HG02852 (cell line): ENCODE data around the gene TNFRSF25.

Experiments used
- ATAC-seq: cut with Tn5 transposase; IDR thresholded peaks from one replicate; pipeline ENCODE4 v1.9.1; 2021; ENCODE audit warnings: mild to moderate bottlenecking, moderate library complexity; ENCODE audit not compliant: unreplicated experiment

Gene TNFRSF25

DNA sequence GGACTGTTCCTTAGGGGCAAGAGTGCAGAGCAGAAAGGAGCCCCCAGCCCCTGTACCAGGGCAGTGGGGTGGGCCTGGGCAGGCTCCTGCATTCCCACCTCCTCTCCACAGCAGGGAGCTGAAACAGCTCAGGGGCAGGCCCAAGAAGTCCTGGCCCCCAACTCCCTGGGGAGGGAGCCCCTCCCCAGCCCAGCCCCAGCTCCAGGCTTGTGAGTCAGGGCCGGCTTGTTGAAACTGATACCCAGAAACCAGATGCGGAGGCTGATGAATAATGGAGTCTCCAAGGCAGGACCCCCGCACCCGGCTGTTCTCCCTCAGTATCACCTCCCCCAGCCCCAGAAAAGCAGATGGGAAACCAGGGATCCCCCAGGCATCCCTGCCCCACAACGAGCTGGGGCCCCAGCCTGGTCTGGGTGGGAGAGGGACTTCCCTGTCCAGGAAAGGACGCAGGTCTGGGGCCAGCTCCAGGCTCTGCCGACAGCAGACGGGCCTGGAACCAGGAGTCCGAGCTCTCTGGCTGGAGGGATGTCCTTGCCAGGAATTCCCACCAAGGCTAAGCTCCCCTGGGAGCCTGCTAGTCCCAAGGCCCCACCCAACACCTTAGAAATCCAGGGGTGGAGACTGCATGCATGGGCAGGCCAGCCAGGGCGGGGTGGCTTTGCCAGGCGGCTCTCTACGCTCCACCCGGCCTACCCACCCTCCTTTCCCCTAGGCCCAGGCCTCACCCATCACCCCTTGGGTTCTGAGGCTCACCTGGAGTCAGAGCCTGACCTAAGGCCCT lies 22.8 kb upstream of the TNFRSF25 start:
- ATAC-seq = no peak

- ATAC-seq = no peak
Observed at GRCh38 chr1:6487804-6488484, 22.0 kb upstream of the TNFRSF25 start.

- no peak for ATAC-seq
Observed at GRCh38 chr1:6486433-6487011, 20.5 kb upstream of the TNFRSF25 start.

DNA sequence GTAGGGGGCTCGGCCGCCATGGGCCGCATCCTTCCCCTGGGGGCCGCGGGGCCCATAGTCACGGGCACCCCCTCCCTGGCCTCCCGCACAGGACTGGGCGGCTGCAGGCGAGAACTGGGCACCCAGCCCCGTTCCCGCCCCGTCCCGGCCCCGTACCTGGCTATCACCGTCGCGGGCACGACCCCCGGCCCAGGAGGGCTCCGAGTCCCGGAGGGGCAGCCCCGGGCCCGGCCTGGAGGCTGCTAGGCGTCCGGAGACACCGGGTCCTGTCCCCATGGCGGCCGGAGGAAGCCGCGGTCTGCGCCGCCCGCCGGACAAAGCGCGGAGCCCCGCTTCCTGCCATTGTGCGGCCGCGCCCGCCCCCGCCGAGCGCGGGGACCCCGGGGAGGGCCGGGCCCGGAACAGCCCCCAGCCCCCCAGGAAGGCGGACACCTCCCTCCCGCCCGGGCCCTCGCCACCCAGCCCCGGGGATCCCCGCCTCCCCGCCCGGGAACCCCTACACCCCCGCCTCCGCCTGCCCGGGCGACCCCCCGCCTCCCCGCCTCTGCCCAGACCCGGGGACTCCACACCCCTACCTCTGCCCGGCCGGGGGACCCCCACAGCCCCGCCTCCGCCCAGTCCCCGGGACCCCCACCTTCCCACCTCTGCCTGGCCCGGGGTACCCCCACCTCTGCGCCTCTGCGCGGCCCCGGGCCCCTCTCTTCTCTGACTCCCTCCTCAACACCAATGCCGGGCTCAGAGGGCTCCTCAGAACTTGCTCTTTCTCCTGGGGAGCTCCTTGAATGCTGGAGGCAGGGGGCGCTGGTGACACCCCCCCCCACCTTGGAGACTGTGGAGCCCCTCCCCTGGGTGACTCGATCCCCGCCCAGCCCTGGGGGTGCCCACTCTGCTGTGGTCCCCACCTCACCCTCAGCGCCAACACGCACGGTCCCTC lies 19.5 kb upstream of the TNFRSF25 start:
- no peak for ATAC-seq

- ATAC-seq = no peak
Observed at GRCh38 chr1:6484826-6485167, 18.8 kb upstream of the TNFRSF25 start.

GRCh38 chr1:6483761-6484117 lies 17.8 kb upstream of the TNFRSF25 start:
- ATAC-seq = no peak

DNA sequence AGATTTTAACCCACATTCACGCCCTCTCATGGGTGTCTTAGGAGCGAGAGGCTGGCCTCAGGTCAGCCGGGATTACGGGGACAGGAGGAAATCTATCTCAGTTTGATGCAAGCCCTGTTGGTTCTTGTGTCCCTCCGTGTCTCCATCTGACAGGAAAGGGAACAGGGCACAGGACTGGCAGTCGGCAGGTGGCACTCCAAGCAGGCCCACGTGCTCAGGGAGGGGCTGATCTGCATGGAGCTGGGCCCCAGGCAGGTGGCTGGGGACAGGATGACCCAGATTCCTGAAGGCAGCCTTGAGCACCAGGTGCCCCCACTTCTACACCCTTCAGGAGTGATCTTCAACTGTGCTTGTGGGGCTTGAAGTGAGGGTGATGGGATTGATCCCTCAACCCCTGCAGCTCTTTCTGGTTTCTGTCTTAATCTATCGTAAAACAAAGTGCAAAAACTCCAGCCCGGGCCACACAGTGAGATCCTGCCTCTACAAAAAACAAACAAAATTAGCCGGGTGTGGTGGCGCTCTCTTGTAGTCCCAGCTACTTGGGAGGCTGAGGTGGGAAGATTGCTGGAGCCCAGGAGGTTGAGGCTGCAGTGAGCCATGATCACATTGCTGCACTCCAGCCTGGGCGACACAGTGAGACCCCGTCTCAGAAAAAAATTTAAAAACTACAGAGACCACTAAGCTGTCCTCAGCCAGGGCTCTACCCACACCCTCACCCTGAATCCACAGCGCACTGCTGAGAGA lies 17.2 kb upstream of the TNFRSF25 start:
- no peak for ATAC-seq

DNA sequence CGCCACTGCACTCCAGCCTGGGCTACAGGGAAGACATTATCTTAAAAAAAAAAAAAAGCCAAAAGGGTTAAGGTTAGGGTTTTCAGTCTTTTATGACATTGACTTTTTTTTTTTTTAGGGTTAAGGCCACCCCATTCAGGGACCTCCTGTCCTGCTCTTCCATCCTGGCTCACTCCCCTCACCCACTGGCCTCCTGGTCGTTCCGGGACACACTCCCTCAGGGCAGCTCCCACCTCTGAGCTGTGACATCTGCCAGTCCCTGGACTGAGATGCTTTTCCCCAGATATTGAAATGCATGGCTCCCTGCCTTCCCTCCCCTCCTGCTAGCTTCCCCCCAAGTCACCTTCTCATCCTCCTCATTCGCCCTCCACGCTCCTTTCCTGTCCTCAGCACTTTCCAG lies 15.8 kb upstream of the TNFRSF25 start:
- no peak for ATAC-seq

DNA sequence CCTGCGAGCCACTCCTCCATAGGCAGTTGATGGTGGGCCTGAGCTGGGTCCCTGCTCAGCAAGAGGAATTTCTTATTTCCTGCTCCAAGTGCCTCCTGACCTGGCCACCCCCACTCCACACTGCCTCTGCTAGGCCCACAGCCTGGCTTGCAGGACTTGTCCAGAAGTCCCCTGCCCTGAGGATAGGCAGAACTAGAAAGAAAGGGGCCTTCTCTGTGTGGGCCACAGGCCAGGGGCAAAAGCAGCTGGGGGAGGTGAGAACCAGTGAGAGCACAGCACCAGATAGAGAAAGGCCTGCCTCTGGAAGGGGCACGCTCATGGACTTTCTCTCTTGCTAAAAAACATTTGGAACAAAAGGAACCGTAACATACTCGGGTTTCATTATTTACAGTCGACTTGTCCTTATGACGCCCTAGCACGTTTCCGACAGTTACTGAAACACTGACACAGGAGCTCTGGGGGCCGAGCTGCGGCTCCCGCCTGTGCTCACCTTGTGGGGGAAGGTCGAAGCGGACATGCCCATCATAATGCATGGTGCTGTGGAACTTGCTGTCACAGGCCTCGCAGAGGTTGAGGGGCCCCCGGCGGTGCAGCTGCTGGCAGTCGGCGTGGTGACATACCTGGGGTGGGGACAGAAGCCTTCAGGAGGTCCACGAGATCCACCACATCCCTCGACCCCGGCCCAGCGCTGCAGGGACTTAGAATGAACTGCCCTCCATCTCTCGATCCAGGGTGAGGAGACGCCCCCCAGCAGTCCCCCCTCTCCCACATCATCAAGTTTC lies 11.3 kb upstream of the TNFRSF25 start:
- ATAC-seq = no peak

DNA sequence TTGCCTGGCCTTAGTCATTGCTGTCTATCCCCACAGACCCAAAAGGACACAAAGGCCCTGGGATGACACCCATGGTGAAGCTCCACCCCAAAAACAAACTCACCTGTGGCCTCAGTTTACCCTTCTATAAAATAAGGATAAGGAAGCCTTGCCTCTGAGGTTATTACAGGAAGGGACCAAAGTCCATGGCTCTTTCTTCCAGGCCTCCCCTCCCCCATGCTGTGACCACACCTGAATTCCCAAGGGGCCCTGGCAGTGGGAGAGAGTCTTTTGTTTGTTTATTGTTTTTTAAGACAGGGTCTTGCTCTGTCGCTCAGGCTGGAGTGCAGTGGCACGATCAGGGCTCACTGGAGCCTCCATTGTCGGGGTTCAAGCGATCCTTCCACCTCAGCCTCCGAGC lies 10.5 kb upstream of the TNFRSF25 start:
- no peak for ATAC-seq

DNA sequence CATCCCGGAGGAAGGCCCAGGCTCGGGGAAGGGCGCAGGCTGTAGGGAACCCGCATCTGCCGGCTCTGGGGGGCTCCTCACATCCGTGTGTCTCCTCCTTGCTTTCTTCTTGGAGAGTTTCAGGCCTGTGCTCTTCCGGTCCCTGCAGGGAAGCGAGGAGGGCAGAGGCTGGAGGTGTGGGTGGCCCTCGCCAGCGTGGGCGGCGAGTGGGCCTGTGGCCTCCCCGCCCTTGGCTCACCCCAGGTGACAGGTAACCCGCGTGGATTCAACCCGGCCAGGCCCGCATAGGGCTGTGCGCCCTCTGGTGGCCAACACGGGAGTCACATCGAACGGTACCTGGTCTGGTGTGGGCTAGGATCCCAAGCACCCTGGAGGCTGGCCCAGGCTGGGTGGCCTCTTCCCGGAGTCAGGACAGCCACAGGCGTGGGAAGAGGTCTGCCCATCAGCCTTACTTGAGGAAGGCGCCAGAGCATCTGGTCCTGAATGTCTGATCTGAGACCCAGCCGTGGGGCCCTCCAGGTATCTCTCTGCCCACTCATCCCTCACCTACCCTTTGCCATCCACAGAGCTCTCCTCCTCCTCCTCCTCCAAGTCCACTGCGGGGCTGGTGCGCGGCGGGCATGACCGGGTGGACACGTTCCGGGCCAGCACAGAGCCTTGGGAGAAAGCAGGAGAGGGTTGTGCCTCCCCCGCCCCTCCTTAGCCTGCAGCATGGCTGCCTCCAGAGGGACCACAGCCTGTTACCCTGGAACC lies 9.6 kb upstream of the TNFRSF25 start:
- ATAC-seq = no peak

DNA sequence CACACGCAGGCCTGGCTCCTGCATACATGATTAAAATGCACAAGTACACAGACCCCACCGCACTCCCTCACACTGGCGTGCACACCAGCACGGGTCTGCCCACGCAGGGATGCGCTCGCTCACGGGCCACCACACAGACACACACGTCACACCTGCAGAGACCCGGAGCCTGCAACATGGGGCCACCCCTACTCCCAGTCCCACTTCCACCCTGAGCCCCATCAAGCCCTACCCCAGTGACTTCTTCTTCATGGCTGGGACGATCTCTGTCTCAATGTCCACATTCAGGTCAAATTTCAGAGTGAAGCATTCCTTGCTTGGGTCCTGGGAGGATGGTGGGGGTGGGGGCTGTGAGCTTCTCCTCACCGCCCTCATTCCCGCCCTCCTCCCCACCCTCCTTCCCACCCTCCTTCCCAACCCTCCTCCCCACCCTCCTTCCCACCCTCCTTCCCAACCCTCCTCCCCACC lies 8.9 kb upstream of the TNFRSF25 start:
- ATAC-seq = no peak

- ATAC-seq = no peak
Observed at GRCh38 chr1:6473974-6474814, 8.2 kb upstream of the TNFRSF25 start.

GRCh38 chr1:6473156-6473555 lies 7.2 kb upstream of the TNFRSF25 start:
- no peak for ATAC-seq

DNA sequence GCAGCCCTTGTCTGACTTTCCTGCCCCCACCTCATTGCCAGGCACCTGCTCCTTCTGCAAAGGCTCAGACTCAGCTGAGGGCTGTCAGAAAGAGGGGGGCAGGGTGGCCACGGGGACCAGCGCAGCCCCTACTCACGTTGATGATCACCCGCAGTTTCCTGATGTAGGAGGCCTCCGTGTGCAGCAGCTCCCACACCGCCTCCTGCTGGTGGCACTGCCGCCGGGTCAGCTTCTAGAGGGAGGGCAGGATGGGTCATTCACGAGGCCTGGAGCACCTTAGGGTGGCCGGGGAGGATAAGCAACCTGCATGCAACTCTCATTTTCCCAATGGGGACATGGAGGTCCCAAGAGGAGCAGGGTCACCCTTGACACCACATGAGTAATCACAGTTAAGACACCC lies 6.4 kb upstream of the TNFRSF25 start:
- ATAC-seq = no peak

DNA sequence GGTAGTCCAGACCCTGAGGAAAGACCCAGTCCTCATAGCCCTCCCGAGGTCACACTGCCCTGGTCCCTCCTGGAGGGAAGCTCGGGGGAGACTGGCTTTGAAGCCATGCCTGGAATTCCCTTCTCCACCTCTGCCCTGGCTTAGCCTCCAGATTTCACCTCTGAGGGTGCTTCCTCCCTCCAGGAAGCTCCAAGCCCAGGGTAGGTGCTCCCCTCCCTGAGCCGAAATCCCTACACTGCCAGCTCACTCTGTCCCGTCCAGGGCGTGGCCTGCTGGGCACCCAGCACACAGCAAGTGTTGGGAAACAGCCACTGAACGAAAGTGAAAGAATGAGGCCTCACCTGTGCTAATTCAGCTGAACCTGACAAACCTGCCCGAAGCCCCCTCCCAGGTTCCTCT lies 6.0 kb upstream of the TNFRSF25 start:
- ATAC-seq = no peak

DNA sequence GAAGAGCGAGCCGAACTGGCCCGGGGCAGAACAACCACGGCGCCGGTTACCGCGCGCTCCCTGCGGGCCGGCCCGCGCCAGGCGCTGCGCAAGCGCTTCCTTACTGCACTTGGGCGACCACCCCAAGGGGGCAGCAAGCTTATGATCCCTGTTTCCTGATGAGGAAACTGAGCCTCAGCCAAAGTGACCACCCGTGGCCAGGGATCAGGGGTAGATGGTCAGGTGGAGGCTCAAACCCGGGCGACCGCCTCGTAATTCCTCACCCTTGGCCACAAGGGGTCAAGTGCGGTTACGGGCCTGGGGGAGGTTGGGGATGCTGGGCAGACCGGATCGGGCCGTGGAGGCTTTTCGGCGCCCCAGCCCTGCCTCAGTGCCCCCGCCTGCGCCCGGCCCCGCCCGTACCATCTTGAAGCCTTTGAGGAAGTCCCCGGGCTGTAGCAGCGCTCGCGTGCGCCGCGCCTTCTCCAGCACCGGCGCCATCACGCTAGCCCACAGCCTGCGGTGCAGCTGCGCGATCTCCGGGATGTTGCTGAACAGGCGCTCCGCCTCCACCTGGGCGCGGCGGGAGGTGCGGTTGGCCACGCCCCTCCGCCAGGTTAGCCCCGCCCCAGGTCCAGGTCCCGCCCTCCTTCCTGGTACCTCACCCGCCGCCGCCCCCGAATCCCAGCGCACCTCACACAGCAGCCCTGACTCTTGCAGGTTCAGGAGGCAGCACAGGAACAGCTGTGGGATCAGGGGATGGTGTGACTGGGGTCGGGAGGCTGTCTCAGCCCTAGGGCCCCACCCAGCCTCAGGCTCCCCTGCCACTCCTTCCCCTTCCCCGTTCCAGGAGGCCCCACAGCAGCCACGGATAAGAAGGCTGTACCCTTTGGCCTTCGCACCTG lies 5.4 kb upstream of the TNFRSF25 start:
- no peak for ATAC-seq
